GM23338 (cell line): ENCODE results near the gene PLAAT5.

Experiments
- EZH2 ChIP-seq: fragments of 200-600 bp; sonication (generic); IDR thresholded peaks from one replicate; pipeline ENCODE4 v1.8.0; 2017; ENCODE audit warnings: antibody characterized with exemption, mild to moderate bottlenecking, low read depth; ENCODE audit not compliant: unreplicated experiment
- TF ChIP-seq, protein P1 (sequence below), 2 experiments: fragments of 200-600 bp in 1 of 2; sonication (generic) in 1 of 2; conservative IDR thresholded peaks; 2 replicates each; pipeline versions ENCODE4 v1.5.1 to v1.6.1; 2016 to 2017; ENCODE audit warnings: antibody characterized with exemption in 2 of 2, low read depth in 2 of 2, mild to moderate bottlenecking in 2 of 2, moderate library complexity in 1 of 2
- TF ChIP-seq, protein P2 (sequence below): IDR thresholded peaks from one replicate; pipeline ENCODE4 v1.6.1; 2018; ENCODE audit warnings: antibody characterized with exemption; ENCODE audit not compliant: unreplicated experiment
- TF ChIP-seq, protein P3 (sequence below): IDR thresholded peaks from 2 replicates; pipeline ENCODE4 v1.6.1; 2016; ENCODE audit warnings: antibody characterized with exemption

DNA sequence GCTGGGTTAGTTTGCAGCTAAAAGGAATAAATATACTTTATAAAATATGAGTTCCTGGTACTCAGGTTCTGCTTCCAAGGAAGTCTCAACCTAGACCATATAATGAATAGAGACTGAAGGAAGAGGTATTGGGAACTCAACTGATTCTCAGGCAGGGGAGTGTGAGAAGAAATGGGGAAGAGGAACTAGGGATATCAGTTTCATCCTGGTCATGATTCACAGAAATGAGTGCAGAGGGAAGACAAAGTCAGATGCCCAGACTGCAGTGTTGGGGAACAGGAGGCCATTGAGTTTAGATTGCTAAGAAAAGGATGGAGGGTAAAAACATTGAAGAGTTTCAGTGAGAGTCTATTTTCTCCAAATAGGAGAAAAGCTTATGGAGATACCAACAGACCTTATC, 28.8 kb downstream of the PLAAT5 start:
- TF ChIP-seq, protein P1, sequence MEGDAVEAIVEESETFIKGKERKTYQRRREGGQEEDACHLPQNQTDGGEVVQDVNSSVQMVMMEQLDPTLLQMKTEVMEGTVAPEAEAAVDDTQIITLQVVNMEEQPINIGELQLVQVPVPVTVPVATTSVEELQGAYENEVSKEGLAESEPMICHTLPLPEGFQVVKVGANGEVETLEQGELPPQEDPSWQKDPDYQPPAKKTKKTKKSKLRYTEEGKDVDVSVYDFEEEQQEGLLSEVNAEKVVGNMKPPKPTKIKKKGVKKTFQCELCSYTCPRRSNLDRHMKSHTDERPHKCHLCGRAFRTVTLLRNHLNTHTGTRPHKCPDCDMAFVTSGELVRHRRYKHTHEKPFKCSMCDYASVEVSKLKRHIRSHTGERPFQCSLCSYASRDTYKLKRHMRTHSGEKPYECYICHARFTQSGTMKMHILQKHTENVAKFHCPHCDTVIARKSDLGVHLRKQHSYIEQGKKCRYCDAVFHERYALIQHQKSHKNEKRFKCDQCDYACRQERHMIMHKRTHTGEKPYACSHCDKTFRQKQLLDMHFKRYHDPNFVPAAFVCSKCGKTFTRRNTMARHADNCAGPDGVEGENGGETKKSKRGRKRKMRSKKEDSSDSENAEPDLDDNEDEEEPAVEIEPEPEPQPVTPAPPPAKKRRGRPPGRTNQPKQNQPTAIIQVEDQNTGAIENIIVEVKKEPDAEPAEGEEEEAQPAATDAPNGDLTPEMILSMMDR (conservative IDR thresholded peaks at IDR 0.05; ENCODE audit: low read depth in 2 of 2) = no peak
- TF ChIP-seq, protein P2, sequence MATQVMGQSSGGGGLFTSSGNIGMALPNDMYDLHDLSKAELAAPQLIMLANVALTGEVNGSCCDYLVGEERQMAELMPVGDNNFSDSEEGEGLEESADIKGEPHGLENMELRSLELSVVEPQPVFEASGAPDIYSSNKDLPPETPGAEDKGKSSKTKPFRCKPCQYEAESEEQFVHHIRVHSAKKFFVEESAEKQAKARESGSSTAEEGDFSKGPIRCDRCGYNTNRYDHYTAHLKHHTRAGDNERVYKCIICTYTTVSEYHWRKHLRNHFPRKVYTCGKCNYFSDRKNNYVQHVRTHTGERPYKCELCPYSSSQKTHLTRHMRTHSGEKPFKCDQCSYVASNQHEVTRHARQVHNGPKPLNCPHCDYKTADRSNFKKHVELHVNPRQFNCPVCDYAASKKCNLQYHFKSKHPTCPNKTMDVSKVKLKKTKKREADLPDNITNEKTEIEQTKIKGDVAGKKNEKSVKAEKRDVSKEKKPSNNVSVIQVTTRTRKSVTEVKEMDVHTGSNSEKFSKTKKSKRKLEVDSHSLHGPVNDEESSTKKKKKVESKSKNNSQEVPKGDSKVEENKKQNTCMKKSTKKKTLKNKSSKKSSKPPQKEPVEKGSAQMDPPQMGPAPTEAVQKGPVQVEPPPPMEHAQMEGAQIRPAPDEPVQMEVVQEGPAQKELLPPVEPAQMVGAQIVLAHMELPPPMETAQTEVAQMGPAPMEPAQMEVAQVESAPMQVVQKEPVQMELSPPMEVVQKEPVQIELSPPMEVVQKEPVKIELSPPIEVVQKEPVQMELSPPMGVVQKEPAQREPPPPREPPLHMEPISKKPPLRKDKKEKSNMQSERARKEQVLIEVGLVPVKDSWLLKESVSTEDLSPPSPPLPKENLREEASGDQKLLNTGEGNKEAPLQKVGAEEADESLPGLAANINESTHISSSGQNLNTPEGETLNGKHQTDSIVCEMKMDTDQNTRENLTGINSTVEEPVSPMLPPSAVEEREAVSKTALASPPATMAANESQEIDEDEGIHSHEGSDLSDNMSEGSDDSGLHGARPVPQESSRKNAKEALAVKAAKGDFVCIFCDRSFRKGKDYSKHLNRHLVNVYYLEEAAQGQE = no peak
- TF ChIP-seq EZH2 = no peak
- TF ChIP-seq, protein P3, sequence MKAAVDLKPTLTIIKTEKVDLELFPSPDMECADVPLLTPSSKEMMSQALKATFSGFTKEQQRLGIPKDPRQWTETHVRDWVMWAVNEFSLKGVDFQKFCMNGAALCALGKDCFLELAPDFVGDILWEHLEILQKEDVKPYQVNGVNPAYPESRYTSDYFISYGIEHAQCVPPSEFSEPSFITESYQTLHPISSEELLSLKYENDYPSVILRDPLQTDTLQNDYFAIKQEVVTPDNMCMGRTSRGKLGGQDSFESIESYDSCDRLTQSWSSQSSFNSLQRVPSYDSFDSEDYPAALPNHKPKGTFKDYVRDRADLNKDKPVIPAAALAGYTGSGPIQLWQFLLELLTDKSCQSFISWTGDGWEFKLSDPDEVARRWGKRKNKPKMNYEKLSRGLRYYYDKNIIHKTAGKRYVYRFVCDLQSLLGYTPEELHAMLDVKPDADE = no peak
